ENCODE data around the gene MMP25.
"Not testable (repeated sequence)": the region's sequence is repeated elsewhere in the genome, so short reads cannot be mapped to it uniquely, and the experiment has no call there.

Gene MMP25

GRCh38 chr16:3053330-3053710 lies 7.0 kb downstream of the MMP25 start:
- not testable (repeated sequence) for DNase-seq (ENCODE audit: extremely low read depth in 1 of 2, low read depth in 1 of 2)

GRCh38 chr16:3054965-3055733 lies 8.8 kb downstream of the MMP25 start:
- DNase-seq (ENCODE audit: extremely low read depth in 1 of 2, low read depth in 1 of 2): no peak

- not testable (repeated sequence) for DNase-seq (ENCODE audit: extremely low read depth in 1 of 2, low read depth in 1 of 2)
Observed at GRCh38 chr16:3055734-3056115, 9.4 kb downstream of the MMP25 start.

GRCh38 chr16:3056336-3057180 lies 10.2 kb downstream of the MMP25 start:
- no peak for DNase-seq (ENCODE audit: extremely low read depth in 1 of 2, low read depth in 1 of 2)

- DNase-seq (ENCODE audit: extremely low read depth in 1 of 2, low read depth in 1 of 2): no peak
Observed at GRCh38 chr16:3057181-3058138, 11.1 kb downstream of the MMP25 start.

DNA sequence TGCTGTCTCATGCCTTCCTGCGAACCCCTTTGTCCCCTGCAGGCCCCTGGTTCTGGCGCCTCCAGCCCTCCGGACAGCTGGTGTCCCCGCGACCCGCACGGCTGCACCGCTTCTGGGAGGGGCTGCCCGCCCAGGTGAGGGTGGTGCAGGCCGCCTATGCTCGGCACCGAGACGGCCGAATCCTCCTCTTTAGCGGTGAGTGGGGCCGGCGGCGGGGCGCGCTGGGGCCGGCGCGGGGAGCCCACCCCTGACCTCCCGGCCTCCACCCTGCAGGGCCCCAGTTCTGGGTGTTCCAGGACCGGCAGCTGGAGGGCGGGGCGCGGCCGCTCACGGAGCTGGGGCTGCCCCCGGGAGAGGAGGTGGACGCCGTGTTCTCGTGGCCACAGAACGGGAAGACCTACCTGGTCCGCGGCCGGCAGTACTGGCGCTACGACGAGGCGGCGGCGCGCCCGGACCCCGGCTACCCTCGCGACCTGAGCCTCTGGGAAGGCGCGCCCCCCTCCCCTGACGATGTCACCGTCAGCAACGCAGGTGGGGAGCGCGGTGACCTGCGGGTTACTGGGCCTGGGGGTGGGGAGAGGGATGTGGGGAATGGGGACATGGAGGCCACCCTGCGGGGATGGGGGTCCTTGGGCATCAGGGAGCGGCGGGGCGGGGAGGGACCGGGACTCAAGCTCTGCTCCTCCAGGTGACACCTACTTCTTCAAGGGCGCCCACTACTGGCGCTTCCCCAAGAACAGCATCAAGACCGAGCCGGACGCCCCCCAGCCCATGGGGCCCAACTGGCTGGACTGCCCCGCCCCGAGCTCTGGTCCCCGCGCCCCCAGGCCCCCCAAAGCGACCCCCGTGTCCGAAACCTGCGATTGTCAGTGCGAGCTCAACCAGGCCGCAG lies 12.0 kb downstream of the MMP25 start:
- DNase-seq (ENCODE audit: extremely low read depth in 1 of 2, low read depth in 1 of 2): no peak

GRCh38 chr16:3059041-3059722 lies 12.8 kb downstream of the MMP25 start:
- peak; percentile 52 to 84 for DNase-seq (ENCODE audit: extremely low read depth in 1 of 2, low read depth in 1 of 2)

DNA sequence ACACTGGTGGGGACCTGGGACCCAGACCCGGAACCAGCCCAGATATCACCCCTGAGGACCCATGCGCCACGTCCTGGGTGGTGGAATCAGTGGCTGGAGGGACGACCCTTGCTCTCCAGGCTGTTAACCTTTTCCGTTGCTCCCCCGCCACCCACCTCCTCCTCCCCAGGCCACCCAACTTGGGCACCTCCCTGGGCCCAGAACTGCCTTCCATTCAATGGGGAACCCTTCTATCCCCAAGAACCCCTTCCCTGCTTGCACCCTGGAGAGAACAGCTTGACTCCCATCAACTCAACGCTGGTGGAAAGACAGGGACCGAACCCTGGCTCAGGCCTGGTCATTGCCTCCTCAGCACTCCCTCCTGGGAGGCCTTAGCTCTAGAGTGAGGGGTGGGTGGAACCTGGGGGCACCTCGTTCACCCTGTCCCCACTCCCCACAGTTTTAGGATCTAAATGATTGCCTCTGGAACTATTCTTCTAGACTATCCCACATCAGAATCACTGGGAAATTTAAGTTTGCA lies 13.4 kb downstream of the MMP25 start:
- DNase-seq (ENCODE audit: extremely low read depth in 1 of 2, low read depth in 1 of 2): no peak

DNA sequence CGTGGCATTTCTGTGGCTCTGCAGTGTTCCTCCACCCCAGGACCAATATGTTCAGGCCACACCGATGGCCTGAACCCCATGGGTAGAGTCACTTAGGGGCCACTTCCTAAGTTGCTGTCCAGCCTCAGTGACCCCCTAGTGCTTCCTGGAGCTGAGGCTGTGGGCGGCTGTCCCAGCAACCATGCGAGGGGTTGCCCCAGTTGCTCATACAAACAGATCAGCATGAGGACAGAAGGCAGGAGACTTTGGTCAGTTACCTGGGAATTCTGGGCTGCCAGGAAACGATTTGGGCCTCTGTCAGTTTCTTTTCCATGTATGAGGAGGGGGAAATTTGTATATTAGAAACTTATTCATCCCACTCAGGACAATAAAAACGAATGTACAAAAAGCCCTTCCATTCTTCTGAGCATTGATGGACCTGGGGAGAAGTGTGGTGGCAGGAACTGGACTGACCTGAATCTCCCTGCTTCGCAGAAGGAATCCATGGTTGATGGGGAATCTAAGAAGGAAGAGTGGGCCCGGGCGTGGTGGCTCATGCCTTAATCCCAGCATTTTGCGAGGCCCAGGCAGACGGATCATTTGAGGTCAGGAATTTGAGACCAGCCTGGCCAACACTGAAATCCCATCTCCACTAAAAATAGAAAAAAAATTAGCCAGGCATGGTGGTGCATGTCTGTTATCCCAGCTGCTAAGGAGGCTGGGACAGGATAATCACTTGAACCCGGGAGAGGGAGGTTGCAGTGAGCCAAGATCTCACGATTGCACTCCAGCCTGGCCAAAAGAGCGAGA lies 14.2 kb downstream of the MMP25 start:
- no peak for DNase-seq (ENCODE audit: extremely low read depth in 1 of 2, low read depth in 1 of 2)

- DNase-seq (ENCODE audit: extremely low read depth in 1 of 2, low read depth in 1 of 2): no peak
Observed at GRCh38 chr16:3062553-3062952, 16.2 kb downstream of the MMP25 start.

- DNase-seq (ENCODE audit: extremely low read depth in 1 of 2, low read depth in 1 of 2): no peak
Observed at GRCh38 chr16:3063625-3064386, 17.4 kb downstream of the MMP25 start.

DNA sequence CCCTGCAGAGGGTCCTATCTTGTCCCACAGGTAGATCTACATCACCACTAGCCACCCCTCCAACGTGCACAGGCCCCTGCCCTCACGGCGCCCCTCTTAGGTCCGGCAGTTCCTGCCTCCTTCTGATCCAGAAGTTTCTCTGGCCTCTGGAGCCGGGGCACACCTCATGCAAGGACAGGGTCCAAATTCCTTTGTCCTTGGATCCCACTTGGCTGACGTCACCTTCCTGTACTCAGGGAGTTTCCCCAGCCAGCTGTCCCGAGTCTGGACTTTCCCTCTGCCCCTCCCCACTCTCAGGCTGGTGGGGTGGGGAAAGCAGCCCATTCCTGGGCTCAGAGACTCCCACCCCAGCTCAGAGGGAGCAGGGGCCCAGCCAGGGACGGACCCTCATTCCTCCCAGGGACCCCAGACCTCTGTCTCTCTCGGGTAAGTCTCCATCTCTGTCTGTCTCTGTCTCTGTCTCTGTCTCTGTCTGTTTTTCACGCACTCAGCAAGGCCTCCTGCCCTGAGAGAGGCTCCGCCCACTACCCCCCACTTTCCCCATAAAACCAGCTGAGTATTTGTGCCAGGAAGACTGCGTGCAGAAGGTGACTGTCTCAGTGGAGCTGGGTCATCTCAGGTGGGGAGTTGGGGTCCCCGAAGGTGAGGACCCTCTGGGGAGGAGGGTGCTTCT lies 18.8 kb downstream of the MMP25 start, which contains the start of gene IL32:
Gene IL32, plus strand, starts transcription at position 572 of the 673 bp plus-strand sequence. CDS start 172 bp downstream, outside the sequence.
- peak; percentile 36 to 51 for DNase-seq (ENCODE audit: extremely low read depth in 1 of 2, low read depth in 1 of 2)

DNA sequence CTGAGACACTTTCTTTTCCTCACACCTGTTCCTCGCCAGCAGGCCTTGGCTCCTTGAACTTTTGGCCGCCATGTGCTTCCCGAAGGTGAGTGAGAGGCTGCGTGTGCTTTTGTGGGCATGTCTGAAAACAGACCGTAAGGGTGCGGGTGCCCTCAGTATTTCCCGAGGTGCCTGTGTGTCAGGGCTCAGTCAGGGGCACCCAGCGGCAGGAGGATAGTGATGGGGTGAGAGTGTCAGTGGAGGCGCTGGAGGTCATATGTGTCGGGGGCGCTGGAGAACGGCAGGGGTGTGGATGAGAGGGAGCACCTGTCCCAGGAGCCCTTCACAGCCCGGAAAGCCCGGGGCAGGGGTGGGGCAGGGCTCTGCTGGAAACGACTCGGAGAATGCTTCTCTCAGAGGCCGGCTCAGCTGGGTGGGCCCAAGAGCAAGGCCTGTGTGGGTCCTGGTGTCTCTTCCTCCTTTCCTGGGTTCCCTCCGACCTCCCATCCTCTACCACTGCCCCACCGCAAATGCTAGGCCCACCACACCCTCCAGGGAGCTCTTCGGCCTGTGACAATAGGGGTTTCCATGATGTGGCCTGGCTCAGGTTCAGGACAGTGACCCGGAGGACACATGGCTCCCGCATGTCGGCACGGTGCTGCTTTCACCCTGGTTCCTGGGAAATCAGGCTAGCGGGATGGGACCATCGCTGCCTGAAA lies 19.5 kb downstream of the MMP25 start:
- DNase-seq (ENCODE audit: extremely low read depth in 1 of 2, low read depth in 1 of 2): no peak

GRCh38 chr16:3066440-3066748 lies 20.0 kb downstream of the MMP25 start:
- no peak for DNase-seq (ENCODE audit: extremely low read depth in 1 of 2, low read depth in 1 of 2)

- no peak for DNase-seq (ENCODE audit: extremely low read depth in 1 of 2, low read depth in 1 of 2)
Observed at GRCh38 chr16:3068487-3068886, 22.1 kb downstream of the MMP25 start.

DNA sequence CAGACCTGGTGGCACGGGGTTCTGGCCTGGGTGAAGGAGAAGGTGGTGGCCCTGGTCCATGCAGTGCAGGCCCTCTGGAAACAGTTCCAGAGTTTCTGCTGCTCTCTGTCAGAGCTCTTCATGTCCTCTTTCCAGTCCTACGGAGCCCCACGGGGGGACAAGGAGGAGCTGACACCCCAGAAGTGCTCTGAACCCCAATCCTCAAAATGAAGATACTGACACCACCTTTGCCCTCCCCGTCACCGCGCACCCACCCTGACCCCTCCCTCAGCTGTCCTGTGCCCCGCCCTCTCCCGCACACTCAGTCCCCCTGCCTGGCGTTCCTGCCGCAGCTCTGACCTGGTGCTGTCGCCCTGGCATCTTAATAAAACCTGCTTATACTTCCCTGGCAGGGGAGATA lies 22.8 kb downstream of the MMP25 start:
- not testable (repeated sequence) for DNase-seq (ENCODE audit: extremely low read depth in 1 of 2, low read depth in 1 of 2)

Data from activated CD8-positive, alpha-beta memory T cell treated with anti-CD3 and anti-CD28 coated beads for 1 hour (primary cell).